ENCODE data around the gene MAST4. TPM values are rescaled to one million over a fixed set of nuclear protein-coding genes. Genes with fewer than 3 reads are reported as not detected.
A peak's percentile ranks its signal among the peaks of the same experiment; 100 is the strongest.

The MAST4 gene
- total and polyA plus RNA-seq, 12 donors: 29.6 to 93.3 (median 76.6) TPM

- H3K36me3 ChIP-seq: no peaks in the 10 kb centered on the region
- no peak for TF ChIP-seq CTCF (IDR thresholded peaks at IDR 0.05)
- intact Hi-C loops (cut with DNase I): no loop called here
- no peak for DNase-seq
- no peak overlapping the region for H3K4me3 ChIP-seq
- ATAC-seq: peak in 4 of 8 donors; percentile 8 to 31 (median 20)
- H3K9me3 ChIP-seq: no peaks in the 10 kb centered on the region
- no peaks in the 10 kb centered on the region for H3K27me3 ChIP-seq
- peaks cover 0 to 26% (median 8%) of the 10 kb centered on the region in 9 donors for H3K4me1 ChIP-seq
- H3K27ac ChIP-seq: no peak overlapping the region
- 19 to 34% methylated on average over 3 of the region's 3 CpGs for WGBS, 2 donors
These were observed 108.7 kb downstream of the MAST4 start for GRCh38 chr5:66704790-66705425.

- H3K4me3 ChIP-seq: no peak overlapping the region
- no peak for DNase-seq
- intact Hi-C loops (cut with DNase I): no loop called here
These were observed 112.2 kb downstream of the MAST4 start for GRCh38 chr5:66708368-66708767.

GRCh38 chr5:66710557-66711088 lies 114.4 kb downstream of the MAST4 start:
- intact Hi-C loops (cut with DNase I): no loop called here
- Histone ChIP-seq H3K27ac (no peak overlapping the region), H3K4me1 (peaks cover 0 to 6% (median 0%) of the 10 kb centered on the region in 9 donors), H3K27me3 (no peaks in the 10 kb centered on the region), H3K36me3 (no peaks in the 10 kb centered on the region), H3K4me3 (no peak overlapping the region), H3K9me3 (peaks cover 0 to 14% (median 5%) of the 10 kb centered on the region in 11 donors)
- ATAC-seq: no peak
- peak in 1 of 2 donors; percentile 10 for DNase-seq
- TF ChIP-seq CTCF (IDR thresholded peaks at IDR 0.05): no peak
- 69 to 73% methylated on average over 5 of the region's 5 CpGs for WGBS, 2 donors

More at GRCh38 chr5:66708368-66708767, 112.2 kb downstream of the MAST4 start:
- 47 to 54% methylated on average over 1 of the region's 1 CpG for WGBS, 2 donors
- no peak for TF ChIP-seq CTCF (IDR thresholded peaks at IDR 0.05)
- Histone ChIP-seq H3K27me3 (no peaks in the 10 kb centered on the region), H3K27ac (no peak overlapping the region), H3K9me3 (peaks cover 0 to 14% (median 5%) of the 10 kb centered on the region in 11 donors), H3K36me3 (no peaks in the 10 kb centered on the region), H3K4me1 (peaks cover 0 to 23% (median 8%) of the 10 kb centered on the region in 9 donors)
- no peak for ATAC-seq

GRCh38 chr5:66713998-66714397 lies 117.8 kb downstream of the MAST4 start:
- no peaks in the 10 kb centered on the region for H3K36me3 ChIP-seq
- no peak overlapping the region for H3K4me3 ChIP-seq
- 84 to 94% methylated on average over 3 of the region's 3 CpGs for WGBS, 2 donors
- DNase-seq (no peak), ATAC-seq (peak in 1 of 8 donors; percentile 44)
- peaks cover 0 to 23% (median 17%) of the 10 kb centered on the region in 9 donors for H3K4me1 ChIP-seq
- peaks cover 0 to 14% (median 5%) of the 10 kb centered on the region in 11 donors for H3K9me3 ChIP-seq
- intact Hi-C loops (cut with DNase I): no loop called here
- H3K27ac ChIP-seq: no peak overlapping the region
- no peaks in the 10 kb centered on the region for H3K27me3 ChIP-seq
- TF ChIP-seq CTCF (IDR thresholded peaks at IDR 0.05): no peak
